Neural progenitor cell (in vitro differentiated cells): ENCODE data around the gene OCA2. TPM values are rescaled to one million over a fixed set of nuclear protein-coding genes. Genes with fewer than 3 reads are reported as not detected.

Experiments
- DNase-seq: peaks from one replicate; pipeline ENCODE4 v3.0.0-alpha.2; 2016; ENCODE audit warnings: low spot score
- H2AFZ ChIP-seq: fragments of 200-600 bp; sonication (generic); replicated peaks from 2 replicates; pipeline ENCODE4 v1.6.1; 2016; ENCODE audit warnings: antibody characterized with exemption
- H3F3A ChIP-seq: fragments of 200-600 bp; sonication (generic); 2 replicates; pipeline ENCODE4 v1.6.1; 2016; ENCODE audit warnings: antibody characterized with exemption, low read depth
- H3K27ac ChIP-seq: fragments of 200-600 bp; sonication (generic); 2 replicates; pipeline ENCODE4 v1.5.1; 2016; ENCODE audit warnings: mild to moderate bottlenecking
- H3K27me3 ChIP-seq: fragments of 200-600 bp; sonication (generic); 2 replicates; pipeline ENCODE4 v1.6.1; 2016; ENCODE audit warnings: mild to moderate bottlenecking, moderate library complexity
- H3K36me3 ChIP-seq: fragments of 200-600 bp; sonication (generic); 2 replicates; pipeline ENCODE4 v1.5.1; 2016
- H3K4me1 ChIP-seq: fragments of 200-600 bp; sonication (generic); 2 replicates; pipeline ENCODE4 v1.6.1; 2016; ENCODE audit warnings: mixed run types
- H3K4me2 ChIP-seq: fragments of 200-600 bp; sonication (generic); 2 replicates; pipeline ENCODE4 v1.6.1; 2016
- H3K4me3 ChIP-seq: fragments of 200-600 bp; sonication (generic); 2 replicates; pipeline ENCODE4 v1.5.1; 2016
- H3K79me2 ChIP-seq: fragments of 200-600 bp; sonication (generic); 2 replicates; pipeline ENCODE4 v1.6.1; 2016; ENCODE audit warnings: low read depth
- H3K9ac ChIP-seq: fragments of 200-600 bp; sonication (generic); 2 replicates; pipeline ENCODE4 v1.6.1; 2016
- H3K9me3 ChIP-seq: fragments of 200-600 bp; sonication (generic); 2 replicates; pipeline ENCODE4 v1.5.1; 2016; ENCODE audit warnings: low read depth
- H4K20me1 ChIP-seq: fragments of 200-600 bp; sonication (generic); 2 replicates; pipeline ENCODE4 v1.6.1; 2016; ENCODE audit warnings: low read depth
- H3K27ac Mint-ChIP-seq: 3 replicates; pipeline ENCODE4 v1.8.0; 2021; ENCODE audit warnings: mixed read lengths
- H3K27me3 Mint-ChIP-seq: 2 replicates; pipeline ENCODE4 v1.8.0; 2022; ENCODE audit warnings: low read depth, mild to moderate bottlenecking, inconsistent platforms, moderate library complexity, mixed read lengths; ENCODE audit not compliant: insufficient read depth
- H3K36me3 Mint-ChIP-seq: 3 replicates; pipeline ENCODE4 v1.8.0; 2021; ENCODE audit warnings: mixed read lengths
- H3K4me1 Mint-ChIP-seq: 3 replicates; pipeline ENCODE4 v1.8.0; 2021; ENCODE audit warnings: mixed read lengths
- H3K4me3 Mint-ChIP-seq: 3 replicates; pipeline ENCODE4 v1.8.0; 2021; ENCODE audit warnings: mild to moderate bottlenecking, moderate library complexity, mixed read lengths
- H3K9me3 Mint-ChIP-seq: 3 replicates; pipeline ENCODE4 v1.8.0; 2020; ENCODE audit warnings: mixed read lengths
- EZH2 ChIP-seq: fragments of 200-600 bp; sonication (generic); IDR thresholded peaks from 2 replicates; pipeline ENCODE4 v1.6.1; 2017; ENCODE audit warnings: antibody characterized with exemption, mild to moderate bottlenecking, moderate library complexity
- EZH2phosphoT487 ChIP-seq: fragments of 200-600 bp; sonication (generic); IDR thresholded peaks from 2 replicates; pipeline ENCODE4 v1.6.1; 2017; ENCODE audit warnings: antibody characterized with exemption
- total RNA-seq: library from RNA; depleted of rRNA; stranded (reverse); fragments of >200 nt; gene quantifications from 2 replicates; pipeline ENCODE4 v1.2.3, GENCODE V29; 2015; ENCODE audit warnings: low replicate concordance
- TF ChIP-seq, protein P1 (sequence below): fragments of 200-600 bp; sonication (generic); IDR thresholded peaks from 2 replicates; pipeline ENCODE4 v1.5.1; 2017; ENCODE audit warnings: antibody characterized with exemption, mild to moderate bottlenecking

The OCA2 gene
- total RNA-seq, 1 donor from 2014 or later, result 1.0 TPM

DNA sequence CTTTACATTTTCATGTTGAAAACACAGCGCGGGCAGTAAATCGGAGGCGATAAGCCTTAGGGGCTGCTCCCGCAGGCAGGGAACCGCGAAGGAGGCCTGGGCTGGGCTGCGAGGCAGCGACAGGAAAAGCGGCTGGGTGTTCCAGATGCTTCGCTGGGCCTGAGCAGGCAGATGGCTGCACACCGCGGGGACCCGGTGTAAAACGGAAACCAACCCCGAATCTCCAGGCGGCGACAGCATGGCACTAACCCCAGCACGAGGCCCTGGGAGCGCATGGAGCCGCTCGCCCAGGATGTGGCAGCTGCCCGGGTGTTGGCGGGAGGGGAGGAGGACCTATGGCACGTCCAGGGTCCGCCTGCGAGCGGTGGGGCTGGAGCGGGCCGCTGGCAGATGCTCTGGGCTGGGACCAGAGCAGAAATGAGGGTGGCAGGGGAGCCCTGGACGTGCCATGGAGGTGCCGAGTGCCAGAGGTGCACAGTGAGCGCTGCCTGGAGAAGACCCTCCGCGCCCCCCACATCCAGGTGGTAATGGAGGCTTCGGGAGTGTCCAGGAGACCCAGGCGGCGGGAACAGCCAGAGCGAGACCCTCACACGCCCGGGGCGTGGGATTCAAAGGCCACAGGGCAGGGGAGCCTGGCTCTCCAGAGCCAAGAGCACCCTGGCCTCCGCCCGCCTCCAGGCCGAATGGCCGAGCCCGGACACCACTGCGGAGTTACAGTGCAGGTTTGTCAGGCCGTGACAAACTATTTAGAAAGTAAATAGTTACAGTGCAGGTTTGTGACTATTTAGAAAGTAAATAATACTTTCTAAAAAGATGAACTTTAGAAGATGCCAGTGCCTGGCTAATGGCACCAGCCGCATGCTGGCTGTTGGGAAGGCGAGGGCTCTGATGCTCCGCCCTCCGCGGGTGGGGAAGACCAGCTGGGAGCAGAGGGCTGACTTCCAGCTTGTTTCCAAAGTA, 293.6 kb downstream of the OCA2 start:
- no peak overlapping the region for H2AFZ ChIP-seq
- H3K27ac Mint-ChIP-seq, result no peak overlapping the region
- DNase-seq, result no peak

DNA sequence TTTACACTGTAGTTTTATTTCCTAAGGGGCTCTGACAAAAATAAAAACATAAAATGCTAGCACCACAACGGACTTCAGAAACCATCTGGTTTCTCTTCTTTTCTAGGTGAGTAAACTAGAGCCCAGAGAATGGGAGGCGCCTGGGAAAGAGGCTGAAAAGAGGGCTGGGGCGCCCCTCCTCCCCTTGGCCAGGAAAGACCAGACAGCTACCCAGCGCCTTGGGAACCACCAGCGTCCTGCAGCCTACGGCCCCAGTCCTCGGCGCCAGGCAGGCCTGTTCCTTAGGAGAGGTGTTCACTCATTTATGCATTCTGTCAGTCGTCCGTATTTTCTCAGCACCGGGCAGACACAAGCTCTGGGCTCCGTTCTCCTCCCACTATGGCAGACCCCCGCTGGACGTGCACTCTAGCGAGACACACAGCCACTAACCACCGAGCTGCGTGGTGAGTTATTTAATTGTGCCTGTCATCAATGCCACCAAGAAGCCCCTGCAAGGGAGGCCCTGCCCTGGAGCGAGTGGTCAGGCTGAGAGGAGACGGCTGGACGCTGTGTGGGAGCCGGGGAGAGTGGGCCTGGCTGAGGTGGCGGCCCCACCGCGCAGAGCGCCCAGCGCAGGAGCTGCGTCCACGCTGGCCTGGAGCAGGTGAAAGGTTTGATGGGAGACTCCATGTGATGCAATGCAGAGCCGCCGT, 294.4 kb downstream of the OCA2 start:
- no peaks in the 10 kb centered on the region for H3K36me3 Mint-ChIP-seq
- H3K4me3 Mint-ChIP-seq, result no peak overlapping the region
- no peaks in the 10 kb centered on the region for H3K27me3 ChIP-seq
- H3K4me1 Mint-ChIP-seq, result no peaks in the 10 kb centered on the region
- no peak overlapping the region for H3K4me3 ChIP-seq
- no peaks in the 10 kb centered on the region for H3K79me2 ChIP-seq
- H3K27ac ChIP-seq, result no peak overlapping the region
- peaks cover 3% of the 10 kb centered on the region for H3K9me3 Mint-ChIP-seq
- no peak for DNase-seq
- peaks cover 4% of the 10 kb centered on the region for H3K27me3 Mint-ChIP-seq
- no peaks in the 10 kb centered on the region for H3F3A ChIP-seq
- no peak overlapping the region for H3K9ac ChIP-seq
- H3K27ac Mint-ChIP-seq, result no peak overlapping the region
- H2AFZ ChIP-seq, result no peak overlapping the region
- TF ChIP-seq, protein P1, sequence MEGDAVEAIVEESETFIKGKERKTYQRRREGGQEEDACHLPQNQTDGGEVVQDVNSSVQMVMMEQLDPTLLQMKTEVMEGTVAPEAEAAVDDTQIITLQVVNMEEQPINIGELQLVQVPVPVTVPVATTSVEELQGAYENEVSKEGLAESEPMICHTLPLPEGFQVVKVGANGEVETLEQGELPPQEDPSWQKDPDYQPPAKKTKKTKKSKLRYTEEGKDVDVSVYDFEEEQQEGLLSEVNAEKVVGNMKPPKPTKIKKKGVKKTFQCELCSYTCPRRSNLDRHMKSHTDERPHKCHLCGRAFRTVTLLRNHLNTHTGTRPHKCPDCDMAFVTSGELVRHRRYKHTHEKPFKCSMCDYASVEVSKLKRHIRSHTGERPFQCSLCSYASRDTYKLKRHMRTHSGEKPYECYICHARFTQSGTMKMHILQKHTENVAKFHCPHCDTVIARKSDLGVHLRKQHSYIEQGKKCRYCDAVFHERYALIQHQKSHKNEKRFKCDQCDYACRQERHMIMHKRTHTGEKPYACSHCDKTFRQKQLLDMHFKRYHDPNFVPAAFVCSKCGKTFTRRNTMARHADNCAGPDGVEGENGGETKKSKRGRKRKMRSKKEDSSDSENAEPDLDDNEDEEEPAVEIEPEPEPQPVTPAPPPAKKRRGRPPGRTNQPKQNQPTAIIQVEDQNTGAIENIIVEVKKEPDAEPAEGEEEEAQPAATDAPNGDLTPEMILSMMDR, result no peak
- TF ChIP-seq EZH2, result no peak
- TF ChIP-seq EZH2phosphoT487, result no peak
- H3K36me3 ChIP-seq, result peaks cover 4% of the 10 kb centered on the region
- no peak overlapping the region for H3K4me2 ChIP-seq
- H4K20me1 ChIP-seq, result no peaks in the 10 kb centered on the region
- H3K4me1 ChIP-seq, result no peaks in the 10 kb centered on the region
- H3K9me3 ChIP-seq, result no peaks in the 10 kb centered on the region

More for the DNA sequence above, 293.6 kb downstream of the OCA2 start:
- Histone ChIP-seq H3K36me3 (no peaks in the 10 kb centered on the region), H3F3A (no peaks in the 10 kb centered on the region), H3K9ac (no peak overlapping the region), H3K9me3 (no peaks in the 10 kb centered on the region), H3K27ac (no peak overlapping the region), H3K4me3 (no peak overlapping the region), H4K20me1 (no peaks in the 10 kb centered on the region), H3K4me1 (no peaks in the 10 kb centered on the region), H3K27me3 (no peaks in the 10 kb centered on the region), H3K4me2 (no peak overlapping the region), H3K79me2 (no peaks in the 10 kb centered on the region)
- TF ChIP-seq EZH2phosphoT487, result no peak
- TF ChIP-seq, protein P1, result no peak
- no peak for TF ChIP-seq EZH2
- Mint-ChIP-seq H3K27me3 (peaks cover 4% of the 10 kb centered on the region), H3K4me1 (no peaks in the 10 kb centered on the region), H3K4me3 (no peak overlapping the region), H3K36me3 (no peaks in the 10 kb centered on the region), H3K9me3 (peaks cover 3% of the 10 kb centered on the region)

DNA sequence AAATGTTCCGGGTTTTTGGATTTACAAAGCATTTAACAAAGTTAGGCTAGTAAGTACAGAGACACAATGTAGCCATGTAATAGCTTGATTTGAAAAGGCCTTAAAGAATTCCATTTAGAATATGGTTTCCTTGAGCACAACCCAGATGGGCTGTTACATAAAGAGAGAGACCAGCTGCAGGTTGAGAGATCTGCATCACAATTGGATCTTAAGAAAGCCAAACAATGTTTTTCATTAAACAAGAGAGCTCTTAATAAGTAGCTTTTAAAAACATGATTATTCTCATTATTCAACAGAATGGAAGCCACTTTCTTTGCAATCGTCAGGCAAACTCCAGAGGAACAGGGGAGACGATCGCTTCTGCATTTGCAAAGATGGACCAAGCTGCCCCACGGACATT, 300.3 kb downstream of the OCA2 start:
- DNase-seq, result peak; percentile 28
- Mint-ChIP-seq H3K4me1 (peaks cover 9% of the 10 kb centered on the region), H3K27me3 (peaks cover 4% of the 10 kb centered on the region), H3K27ac (no peak overlapping the region), H3K4me3 (no peak overlapping the region), H3K9me3 (no peaks in the 10 kb centered on the region), H3K36me3 (no peaks in the 10 kb centered on the region)
- Histone ChIP-seq H3K4me2 (peak overlapping the region; percentile 48), H2AFZ (peak overlapping the region; percentile 69), H3K27ac (peak overlapping the region; percentile 67), H3F3A (peaks cover 9% of the 10 kb centered on the region), H3K79me2 (no peaks in the 10 kb centered on the region), H3K9me3 (no peaks in the 10 kb centered on the region), H3K9ac (no peak overlapping the region), H3K4me3 (no peak overlapping the region), H4K20me1 (no peaks in the 10 kb centered on the region), H3K4me1 (peaks cover 22% of the 10 kb centered on the region), H3K36me3 (peaks cover 4% of the 10 kb centered on the region), H3K27me3 (no peaks in the 10 kb centered on the region)
- TF ChIP-seq EZH2phosphoT487 (no peak), EZH2 (no peak)
- TF ChIP-seq, protein P1, result no peak
